Mesenchymal stem cell (in vitro differentiated cells and primary cell): ENCODE results near the gene SCFD2.

Source experiments
- DNase-seq: peaks from one replicate; pipeline ENCODE4 v3.0.0-alpha.2; 2013
- H2AFZ ChIP-seq: one replicate; pipeline ENCODE4 v1.6.1; 2013; ENCODE audit warnings: low read depth, mild to moderate bottlenecking, control low read depth, inconsistent platforms, low read length, moderate library complexity
- H2AK5ac ChIP-seq: 2 replicates; pipeline ENCODE4 v1.6.1; 2013; ENCODE audit warnings: low read length, moderate library complexity, mild to moderate bottlenecking, inconsistent platforms; ENCODE audit not compliant: severe bottlenecking
- H2BK120ac ChIP-seq: one replicate; pipeline ENCODE4 v1.6.1; 2013; ENCODE audit warnings: low read depth, mild to moderate bottlenecking, inconsistent platforms, low read length, moderate library complexity
- H2BK12ac ChIP-seq, 2 experiments: one replicate each; pipeline ENCODE4 v1.6.1; 2013; ENCODE audit warnings: inconsistent platforms in 2 of 2, low read length in 2 of 2, mild to moderate bottlenecking in 2 of 2, moderate library complexity in 2 of 2, control low read depth in 1 of 2
- H2BK15ac ChIP-seq: one replicate; pipeline ENCODE4 v1.6.1; 2013; ENCODE audit warnings: mild to moderate bottlenecking, low read depth, inconsistent platforms; ENCODE audit not compliant: poor library complexity, severe bottlenecking
- H2BK5ac ChIP-seq: 2 replicates; pipeline ENCODE4 v1.6.1; 2013; ENCODE audit warnings: low read depth, mild to moderate bottlenecking, low read length, control low read depth, inconsistent platforms; ENCODE audit not compliant: poor library complexity, severe bottlenecking
- H3K14ac ChIP-seq, 2 experiments: one replicate each; pipeline ENCODE4 v1.6.1; 2013; ENCODE audit warnings: inconsistent platforms in 2 of 2, low read length in 2 of 2, control low read depth in 1 of 2, mild to moderate bottlenecking in 1 of 2, moderate library complexity in 1 of 2
- H3K18ac ChIP-seq, 2 experiments: one replicate each; pipeline ENCODE4 v1.6.1; 2013; ENCODE audit warnings: inconsistent platforms in 2 of 2, low read length in 2 of 2, control low read depth in 1 of 2, low read depth in 1 of 2, mild to moderate bottlenecking in 1 of 2
- H3K23ac ChIP-seq, 2 experiments: one replicate each; pipeline ENCODE4 v1.6.1; 2013; ENCODE audit warnings: inconsistent platforms in 2 of 2, low read length in 2 of 2, mild to moderate bottlenecking in 2 of 2, moderate library complexity in 2 of 2, control low read depth in 1 of 2
- H3K27ac ChIP-seq: 2 replicates; pipeline ENCODE4 v1.5.1; 2013; ENCODE audit warnings: mild to moderate bottlenecking, moderate library complexity, low read length, control low read depth, inconsistent platforms; ENCODE audit not compliant: poor library complexity, severe bottlenecking
- H3K27me3 ChIP-seq, 2 experiments: 2 replicates each; pipeline versions ENCODE4 v1.6.1 to v1.7.0; 2013; ENCODE audit warnings: low read length in 2 of 2, mild to moderate bottlenecking in 2 of 2, moderate library complexity in 2 of 2, control low read depth in 1 of 2, inconsistent platforms in 1 of 2; ENCODE audit not compliant: control insufficient read depth in 1 of 2, insufficient read depth in 1 of 2
- H3K36me3 ChIP-seq, 2 experiments: 2 replicates each; pipeline versions ENCODE4 v1.6.1 to v1.7.0; 2013; ENCODE audit warnings: low read length in 2 of 2, control low read depth in 1 of 2, inconsistent platforms in 1 of 2, low read depth in 1 of 2, mild to moderate bottlenecking in 1 of 2; ENCODE audit not compliant: insufficient read depth in 2 of 2, control insufficient read depth in 1 of 2
- H3K4ac ChIP-seq, 2 experiments: one replicate each; pipeline ENCODE4 v1.6.1; 2013; ENCODE audit warnings: inconsistent platforms in 2 of 2, low read length in 2 of 2, mild to moderate bottlenecking in 2 of 2, moderate library complexity in 2 of 2, control low read depth in 1 of 2, low read depth in 1 of 2
- H3K4me1 ChIP-seq: 2 replicates; pipeline ENCODE4 v1.6.1; 2013; ENCODE audit warnings: low read depth, low read length, control low read depth; ENCODE audit not compliant: control insufficient read depth, insufficient read depth
- H3K4me2 ChIP-seq: 2 replicates; pipeline ENCODE4 v1.6.1; 2013; ENCODE audit warnings: low read length, mild to moderate bottlenecking, inconsistent platforms; ENCODE audit not compliant: poor library complexity, severe bottlenecking
- H3K4me3 ChIP-seq, 2 experiments: 2 replicates each; pipeline versions ENCODE4 v1.5.1 to v1.7.0; 2013; ENCODE audit warnings: low read length in 2 of 2, mild to moderate bottlenecking in 2 of 2, control low read depth in 1 of 2, low read depth in 1 of 2; ENCODE audit not compliant: insufficient read depth in 1 of 2
- H3K79me1 ChIP-seq: replicated peaks from 2 replicates; pipeline ENCODE4 v1.6.1; 2013; ENCODE audit warnings: mild to moderate bottlenecking, control low read depth, low read length, inconsistent platforms; ENCODE audit not compliant: poor library complexity, severe bottlenecking
- H3K9ac ChIP-seq: 2 replicates; pipeline ENCODE4 v1.7.0; 2013; ENCODE audit warnings: mild to moderate bottlenecking, low read length, moderate library complexity
- H3K9me3 ChIP-seq: 2 replicates; pipeline ENCODE4 v1.7.0; 2013; ENCODE audit warnings: mild to moderate bottlenecking, low read length; ENCODE audit not compliant: control insufficient read depth
- H4K8ac ChIP-seq: one replicate; pipeline ENCODE4 v1.6.1; 2013; ENCODE audit warnings: inconsistent platforms, mild to moderate bottlenecking, low read length, moderate library complexity
- H4K91ac ChIP-seq: one replicate; pipeline ENCODE4 v1.6.1; 2013; ENCODE audit warnings: mild to moderate bottlenecking, low read length, inconsistent platforms
- WGBS: methylation state at CpG from one replicate; pipeline ENCODE4 v1.1.7; 2013; ENCODE audit warnings: mixed read lengths; 5-methylcytosine and 5-hydroxymethylcytosine counted together

The SCFD2 gene

DNA sequence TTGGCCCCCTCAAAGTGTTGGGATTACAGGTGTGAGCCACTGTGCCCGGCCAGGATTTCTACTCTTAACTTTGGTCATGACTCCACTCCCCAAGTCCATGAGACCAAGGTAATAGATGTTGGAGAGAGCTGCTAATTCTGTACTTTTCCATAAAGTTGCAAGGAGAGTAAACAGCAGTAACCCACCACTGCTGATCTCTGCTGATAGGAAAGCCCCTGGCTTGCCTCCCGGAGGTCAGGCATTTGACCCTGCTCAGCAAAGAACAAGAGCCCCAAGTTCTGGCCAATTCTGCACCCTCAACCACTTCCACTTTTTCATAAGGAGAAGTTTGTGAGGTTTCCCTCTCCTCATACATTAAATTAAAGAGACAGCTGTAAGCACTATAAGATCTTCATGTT is 360.7 kb downstream of the SCFD2 start:
- Histone ChIP-seq H3K27ac (no peak overlapping the region), H2BK15ac (no peak overlapping the region), H2BK120ac (no peak overlapping the region), H3K4me3 (no peak overlapping the region), H3K36me3 (peaks cover 0 to 6% of the 10 kb centered on the region in 2 experiments), H3K14ac (no peak overlapping the region), H3K9me3 (no peaks in the 10 kb centered on the region), H3K79me1 (no peaks in the 10 kb centered on the region), H3K4ac (no peak overlapping the region), H2AFZ (no peak overlapping the region), H2AK5ac (no peak overlapping the region), H3K4me1 (no peaks in the 10 kb centered on the region), H2BK5ac (no peak overlapping the region), H2BK12ac (peak overlapping the region in 1 of 2 experiments; percentile 22), H4K91ac (no peak overlapping the region), H3K18ac (no peak overlapping the region), H3K9ac (no peak overlapping the region), H4K8ac (no peak overlapping the region), H3K4me2 (no peak overlapping the region), H3K23ac (no peak overlapping the region), H3K27me3 (no peaks in the 10 kb centered on the region)
- DNase-seq, result no peak
- WGBS, result 75% methylated on average over 1 of the region's 2 CpGs

DNA sequence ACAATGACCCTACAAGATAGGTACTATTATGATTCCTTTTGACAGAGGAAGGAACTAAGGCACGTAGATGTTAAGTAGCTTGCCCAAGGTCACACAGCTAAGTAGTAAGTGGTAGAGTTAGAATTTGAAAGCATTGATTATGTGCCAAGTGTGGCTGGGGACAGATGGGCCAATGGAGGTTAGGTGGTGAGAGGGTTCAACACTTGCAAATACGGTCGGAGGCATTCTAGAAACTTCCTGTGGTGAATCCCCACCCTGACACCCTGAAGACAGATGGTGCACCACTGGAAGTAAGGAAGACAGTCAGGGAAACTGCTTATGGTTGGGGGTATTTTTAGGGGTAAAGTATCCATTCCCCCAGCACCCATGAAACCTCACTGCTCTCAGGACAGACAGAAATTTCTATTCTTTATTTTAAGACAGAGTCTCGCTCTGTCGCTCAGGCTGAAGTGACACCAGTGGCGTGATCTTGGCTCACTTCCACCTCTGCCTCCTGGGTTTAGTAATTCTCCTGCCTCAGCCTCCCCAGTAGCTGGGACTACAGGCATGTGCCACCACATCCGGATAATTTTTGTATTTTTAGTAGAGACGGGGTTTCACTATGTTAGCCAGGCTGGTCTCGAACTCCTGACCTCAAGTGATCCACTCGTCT is 361.2 kb downstream of the SCFD2 start:
- DNase-seq, result no peak
- Histone ChIP-seq H3K23ac (no peak overlapping the region), H2BK12ac (peak overlapping the region; percentile 15 to 22), H3K4me3 (no peak overlapping the region), H2AFZ (no peak overlapping the region), H2BK15ac (no peak overlapping the region), H3K79me1 (no peaks in the 10 kb centered on the region), H3K9ac (no peak overlapping the region), H4K91ac (no peak overlapping the region), H2BK5ac (no peak overlapping the region), H3K18ac (peak overlapping the region in 1 of 2 experiments; percentile 71), H3K36me3 (peaks cover 0 to 11% of the 10 kb centered on the region in 2 experiments), H3K27ac (no peak overlapping the region), H3K4me1 (no peaks in the 10 kb centered on the region), H2AK5ac (no peak overlapping the region), H2BK120ac (no peak overlapping the region), H3K9me3 (no peaks in the 10 kb centered on the region), H3K4ac (no peak overlapping the region), H3K27me3 (no peaks in the 10 kb centered on the region), H3K14ac (no peak overlapping the region), H4K8ac (no peak overlapping the region), H3K4me2 (no peak overlapping the region)
- WGBS, result 92% methylated on average over 8 of the region's 10 CpGs

DNA sequence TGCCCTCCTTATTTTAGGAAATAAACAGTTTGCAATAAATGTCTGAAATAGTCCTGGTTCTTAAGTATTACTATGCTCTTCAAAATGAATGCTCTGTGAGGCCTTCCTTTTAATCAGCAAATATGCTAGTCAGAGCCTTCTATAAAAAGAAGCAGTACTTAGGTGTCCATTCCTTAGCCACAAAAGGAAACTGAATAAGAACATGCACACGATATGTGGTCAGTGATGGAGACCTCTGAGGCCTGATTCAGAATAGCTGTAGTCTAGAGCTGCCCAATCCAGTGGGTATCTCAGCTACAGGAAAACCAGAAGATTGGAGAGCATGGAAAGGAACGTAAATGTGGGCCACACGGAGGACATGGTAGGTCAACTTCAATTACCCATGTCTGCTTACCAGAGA is 361.9 kb downstream of the SCFD2 start:
- H3K36me3 ChIP-seq, result peaks cover 0 to 11% of the 10 kb centered on the region in 2 experiments
- H3K27ac ChIP-seq, result no peak overlapping the region
- no peak overlapping the region for H2AK5ac ChIP-seq
- no peak overlapping the region for H2AFZ ChIP-seq
- no peak overlapping the region for H4K8ac ChIP-seq
- H4K91ac ChIP-seq, result no peak overlapping the region
- H3K18ac ChIP-seq, result no peak overlapping the region
- no peak overlapping the region for H2BK15ac ChIP-seq
- H2BK5ac ChIP-seq, result no peak overlapping the region
- no peak overlapping the region for H3K4ac ChIP-seq
- H3K9me3 ChIP-seq, result no peaks in the 10 kb centered on the region
- DNase-seq, result peak; percentile 42
- no peaks in the 10 kb centered on the region for H3K4me1 ChIP-seq
- no peaks in the 10 kb centered on the region for H3K79me1 ChIP-seq
- no peaks in the 10 kb centered on the region for H3K27me3 ChIP-seq
- no peak overlapping the region for H3K4me2 ChIP-seq
- H3K9ac ChIP-seq, result no peak overlapping the region
- H3K23ac ChIP-seq, result no peak overlapping the region
- no peak overlapping the region for H3K4me3 ChIP-seq
- 85% methylated on average over 3 of the region's 3 CpGs for WGBS
- H2BK120ac ChIP-seq, result no peak overlapping the region
- H2BK12ac ChIP-seq, result no peak overlapping the region
- H3K14ac ChIP-seq, result no peak overlapping the region

DNA sequence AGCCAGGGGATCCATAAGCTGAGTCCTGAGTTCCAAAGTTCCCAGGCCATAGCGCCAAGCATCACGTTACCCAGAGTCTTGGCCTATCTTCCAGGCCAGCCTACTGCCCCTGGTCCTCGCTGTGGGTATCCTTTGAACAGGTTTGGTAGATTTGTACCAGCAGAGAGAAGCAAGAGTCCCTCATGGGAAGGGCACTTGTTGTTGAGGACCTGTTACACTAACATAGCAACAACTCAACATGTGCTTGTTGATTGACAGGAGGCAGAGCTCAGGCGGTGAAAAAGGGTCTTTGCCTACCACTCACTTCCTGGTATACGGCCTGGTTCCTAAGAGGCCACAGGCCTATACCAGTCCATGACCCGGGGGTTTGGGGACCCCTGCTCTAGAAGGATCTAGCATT is 365.3 kb downstream of the SCFD2 start:
- 97% methylated on average over 5 of the region's 6 CpGs for WGBS
- Histone ChIP-seq H3K4ac (no peak overlapping the region), H2BK120ac (no peak overlapping the region)

More for the DNA sequence above, 365.3 kb downstream of the SCFD2 start:
- Histone ChIP-seq H2BK15ac (no peak overlapping the region), H3K4me2 (no peak overlapping the region), H3K4me1 (peaks cover 2% of the 10 kb centered on the region), H3K79me1 (no peaks in the 10 kb centered on the region), H3K4me3 (no peak overlapping the region), H4K91ac (peak overlapping the region; percentile 30), H3K18ac (peak overlapping the region in 1 of 2 experiments; percentile 84), H4K8ac (no peak overlapping the region), H3K9ac (no peak overlapping the region), H3K14ac (no peak overlapping the region), H2BK12ac (peak overlapping the region; percentile 50 to 82), H2BK5ac (no peak overlapping the region), H3K9me3 (no peaks in the 10 kb centered on the region), H2AK5ac (no peak overlapping the region), H3K36me3 (peaks cover 0 to 4% of the 10 kb centered on the region in 2 experiments), H3K23ac (no peak overlapping the region), H3K27me3 (no peaks in the 10 kb centered on the region), H3K27ac (no peak overlapping the region), H2AFZ (no peak overlapping the region)
- DNase-seq, result no peak
